Measurements from ENCODE around the gene PIK3R2.

PIK3R2 gene

GRCh38 chr19:18123819-18124218, 29.1 kb upstream of the PIK3R2 start:
- no peak for DNase-seq (ENCODE audit: low read depth, low spot score)

DNA sequence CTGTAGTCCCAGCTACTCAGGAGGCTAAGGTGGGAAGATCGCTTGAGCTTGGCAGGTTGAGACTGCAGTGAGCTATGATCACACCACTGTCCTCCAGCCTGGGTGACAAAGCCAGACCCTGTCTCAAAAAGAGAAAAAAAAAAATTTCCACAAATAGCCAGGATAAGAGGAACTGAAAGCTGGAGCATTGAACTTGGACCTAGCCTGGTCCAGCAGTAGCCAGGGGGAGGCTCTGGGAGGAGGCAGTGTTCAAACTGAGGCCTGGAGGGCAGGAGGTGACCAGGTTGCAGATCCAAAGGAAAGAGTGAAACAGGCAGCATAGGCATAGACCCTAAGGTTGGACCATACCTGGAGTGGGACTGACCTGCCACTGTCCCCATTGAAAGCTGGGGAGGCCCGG, 26.9 kb upstream of the PIK3R2 start:
- DNase-seq (ENCODE audit: low read depth, low spot score) = no peak

DNA sequence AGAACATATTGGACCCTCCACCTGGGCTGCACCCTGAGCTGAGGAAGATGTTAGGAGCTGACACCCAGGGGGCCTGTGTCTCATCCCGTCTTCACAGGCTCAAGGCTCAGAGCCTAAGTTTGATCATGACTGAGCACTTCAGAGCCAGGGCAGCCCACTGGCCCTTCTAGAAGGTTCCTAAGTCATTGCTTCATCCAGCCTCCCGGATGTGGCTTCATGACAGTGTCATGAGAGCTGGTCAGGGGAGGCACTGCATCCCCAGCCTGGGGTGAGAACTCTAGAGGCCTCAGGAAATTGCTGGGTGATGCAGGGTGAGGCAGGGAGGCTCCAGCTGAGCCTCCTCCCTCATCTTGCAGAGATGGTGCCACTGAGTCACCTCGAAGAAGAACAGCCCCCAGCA, 24.9 kb upstream of the PIK3R2 start:
- DNase-seq (ENCODE audit: low read depth, low spot score) = no peak

DNA sequence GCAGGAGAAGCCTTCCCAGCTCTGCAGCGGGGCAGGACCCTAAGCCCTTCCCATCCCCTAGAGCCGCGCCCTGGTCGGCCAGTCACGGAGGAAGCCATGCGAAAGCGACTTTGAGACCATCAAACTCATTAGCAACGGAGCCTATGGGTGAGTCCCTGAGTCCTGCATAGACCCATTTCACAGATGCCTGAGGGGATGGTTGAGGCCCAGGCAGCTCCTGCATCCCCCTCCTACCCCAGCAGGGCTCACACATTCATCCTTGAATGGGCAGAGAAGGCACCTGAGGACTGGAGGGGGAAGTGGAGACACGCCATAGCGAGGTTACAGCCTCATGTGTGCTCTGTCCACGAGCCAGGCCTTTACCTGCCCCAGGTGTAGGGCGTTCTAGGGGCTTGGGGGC, 24.2 kb upstream of the PIK3R2 start:
- DNase-seq (ENCODE audit: low read depth, low spot score) = no peak

- no peak for DNase-seq (ENCODE audit: low read depth, low spot score)
Observed at GRCh38 chr19:18130523-18131242, 22.3 kb upstream of the PIK3R2 start.

DNA sequence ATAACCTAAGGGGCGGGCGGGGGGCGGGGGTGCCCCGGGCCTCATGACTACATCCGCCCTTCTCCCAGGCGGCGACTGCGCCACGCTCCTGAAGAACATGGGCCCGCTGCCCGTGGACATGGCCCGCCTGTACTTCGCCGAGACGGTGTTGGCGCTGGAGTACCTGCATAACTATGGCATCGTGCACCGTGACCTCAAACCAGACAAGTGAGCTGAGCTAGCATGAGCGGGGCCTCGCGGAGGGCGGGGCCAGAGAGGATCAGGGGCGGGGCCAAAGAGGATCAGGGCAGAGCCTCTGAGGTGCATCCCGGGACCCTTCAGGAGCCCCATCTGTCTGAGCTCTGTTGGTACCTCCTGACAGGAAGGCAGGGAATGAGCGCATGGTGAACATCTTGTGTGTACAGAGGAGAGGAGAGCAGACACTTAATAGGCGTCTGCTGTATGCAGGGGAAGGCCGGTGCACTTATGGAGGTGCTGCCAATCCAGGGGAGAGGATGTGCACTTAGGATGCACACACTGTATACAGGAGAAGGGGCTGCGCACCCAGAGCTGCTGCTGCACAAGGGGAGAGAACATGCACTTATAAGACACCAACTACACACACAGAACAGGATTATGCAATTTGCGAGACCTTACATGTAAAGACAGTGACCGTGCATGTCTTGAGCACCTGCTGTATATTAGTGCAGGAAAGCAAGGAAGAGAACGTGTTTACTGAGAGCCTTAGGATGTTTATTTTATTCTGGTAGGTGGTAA, 20.9 kb upstream of the PIK3R2 start:
- no peak for DNase-seq (ENCODE audit: low read depth, low spot score)

DNA sequence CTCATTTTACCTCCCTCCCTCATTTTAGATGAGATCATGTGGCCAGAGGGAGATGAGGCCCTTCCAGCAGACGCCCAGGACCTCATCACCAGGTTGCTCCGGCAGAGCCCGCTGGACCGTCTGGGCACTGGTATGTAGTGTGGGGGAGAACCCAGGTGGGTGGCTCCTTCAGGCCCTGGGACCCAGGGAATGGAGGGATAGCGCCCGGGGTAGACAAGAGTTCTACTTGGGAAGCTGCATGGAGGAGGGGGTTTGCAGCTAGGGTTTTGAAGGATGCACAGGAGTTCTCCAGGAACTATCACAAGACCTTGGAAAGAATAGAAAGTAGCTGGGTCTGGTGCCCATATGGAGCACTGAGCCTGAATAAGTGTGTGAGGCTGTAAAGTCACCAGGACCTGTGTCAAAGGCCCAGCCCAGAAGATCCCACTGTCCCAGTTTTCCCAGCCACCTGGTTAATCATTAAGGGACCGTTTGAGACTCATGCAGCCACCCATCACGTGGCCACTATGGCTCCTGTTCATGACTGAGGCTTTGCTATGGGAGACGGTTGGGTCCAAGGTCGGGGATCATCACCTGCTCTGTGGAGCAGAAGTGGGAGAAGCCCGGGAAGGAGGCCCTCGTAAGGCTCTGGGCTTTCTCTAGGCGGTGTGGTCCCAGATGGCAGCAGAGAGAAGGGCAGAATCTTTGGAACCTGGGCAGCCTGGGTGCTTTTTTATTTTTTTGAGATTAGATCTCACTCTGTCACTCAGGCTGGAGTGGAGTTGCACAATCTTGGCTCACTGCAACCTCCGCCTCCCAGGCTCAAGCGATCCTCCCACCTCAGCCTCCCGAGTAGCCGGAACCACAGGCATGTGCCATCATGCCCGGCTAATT, 17.0 kb upstream of the PIK3R2 start:
- DNase-seq (ENCODE audit: low read depth, low spot score) = no peak

DNA sequence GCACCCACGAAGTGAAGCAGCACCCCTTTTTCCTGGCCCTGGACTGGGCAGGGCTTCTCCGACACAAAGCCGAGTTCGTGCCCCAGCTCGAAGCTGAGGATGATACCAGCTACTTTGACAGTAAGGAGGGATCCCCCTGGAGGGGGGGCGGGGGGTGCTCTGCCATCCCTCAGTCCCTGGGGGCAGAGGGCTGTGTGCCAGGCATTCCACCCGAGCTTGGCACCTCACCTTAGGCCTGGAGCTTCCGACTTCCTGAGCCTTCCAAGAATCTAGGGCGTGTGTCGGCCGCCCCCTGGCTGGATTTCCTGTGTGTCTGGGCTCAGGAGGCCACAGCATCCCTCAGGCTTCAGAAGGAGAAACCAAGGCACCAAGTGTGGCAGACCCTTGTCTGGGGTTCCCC, 15.7 kb upstream of the PIK3R2 start:
- no peak for DNase-seq (ENCODE audit: low read depth, low spot score)

DNA sequence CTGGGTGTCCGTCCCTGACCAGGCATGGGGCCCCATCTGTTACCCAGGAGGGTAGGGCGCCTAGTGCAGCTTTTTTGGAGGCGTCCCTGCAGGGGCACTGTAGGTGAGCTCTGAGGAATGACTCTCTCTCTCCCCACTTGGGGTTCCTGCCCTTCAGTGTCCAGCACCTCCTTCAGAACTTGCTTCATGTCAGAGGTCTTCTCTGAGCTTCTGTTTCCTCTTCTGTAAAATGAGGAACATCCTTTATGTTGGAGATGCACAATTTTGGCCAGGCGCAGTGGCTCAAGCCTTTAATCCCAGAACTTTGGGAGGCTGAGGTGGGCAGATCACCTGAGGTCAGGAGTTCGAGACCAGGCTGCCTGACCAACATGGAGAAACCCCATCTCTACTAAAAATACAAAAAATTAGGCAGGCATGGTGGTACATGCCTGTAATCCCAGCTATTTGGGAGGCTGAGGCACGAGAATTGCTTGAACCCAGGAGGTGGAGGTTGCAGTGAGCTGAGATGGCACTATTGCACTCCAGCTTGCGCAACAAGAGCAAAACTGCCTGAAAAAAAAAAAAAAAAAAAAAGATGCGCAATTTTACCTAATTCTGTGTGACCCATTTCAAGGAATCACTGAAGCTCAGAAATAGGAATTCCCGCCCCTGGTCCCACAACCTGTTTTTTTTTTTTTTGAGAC, 15.2 kb upstream of the PIK3R2 start:
- DNase-seq (ENCODE audit: low read depth, low spot score) = no peak

DNA sequence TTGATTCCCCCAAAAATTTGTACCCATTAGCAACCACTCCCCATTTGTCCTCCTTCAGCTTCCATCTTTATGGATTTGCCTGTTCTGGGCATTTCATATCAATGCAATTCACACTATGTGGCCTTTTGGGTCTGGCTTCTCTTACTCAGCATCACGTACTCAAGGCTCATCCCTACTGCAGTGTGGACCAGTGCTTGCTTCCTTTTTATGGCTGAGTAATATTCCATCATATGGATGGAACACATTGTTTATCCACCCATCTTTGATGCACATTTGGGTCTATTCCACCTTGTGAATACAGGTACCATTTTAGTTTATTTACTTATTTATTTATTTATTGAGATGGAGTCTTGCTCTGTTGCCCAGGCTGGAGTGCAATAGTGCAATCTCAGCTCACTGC, 12.5 kb upstream of the PIK3R2 start:
- no peak for DNase-seq (ENCODE audit: low read depth, low spot score)

- DNase-seq (ENCODE audit: low read depth, low spot score) = no peak
Observed at GRCh38 chr19:18141031-18141430, 11.9 kb upstream of the PIK3R2 start.

GRCh38 chr19:18143902-18144301, 9.1 kb upstream of the PIK3R2 start:
- no peak for DNase-seq (ENCODE audit: low read depth, low spot score)

GRCh38 chr19:18144361-18144760, 8.6 kb upstream of the PIK3R2 start:
- no peak for DNase-seq (ENCODE audit: low read depth, low spot score)

GRCh38 chr19:18144906-18145305, 8.1 kb upstream of the PIK3R2 start:
- no peak for DNase-seq (ENCODE audit: low read depth, low spot score)

DNA sequence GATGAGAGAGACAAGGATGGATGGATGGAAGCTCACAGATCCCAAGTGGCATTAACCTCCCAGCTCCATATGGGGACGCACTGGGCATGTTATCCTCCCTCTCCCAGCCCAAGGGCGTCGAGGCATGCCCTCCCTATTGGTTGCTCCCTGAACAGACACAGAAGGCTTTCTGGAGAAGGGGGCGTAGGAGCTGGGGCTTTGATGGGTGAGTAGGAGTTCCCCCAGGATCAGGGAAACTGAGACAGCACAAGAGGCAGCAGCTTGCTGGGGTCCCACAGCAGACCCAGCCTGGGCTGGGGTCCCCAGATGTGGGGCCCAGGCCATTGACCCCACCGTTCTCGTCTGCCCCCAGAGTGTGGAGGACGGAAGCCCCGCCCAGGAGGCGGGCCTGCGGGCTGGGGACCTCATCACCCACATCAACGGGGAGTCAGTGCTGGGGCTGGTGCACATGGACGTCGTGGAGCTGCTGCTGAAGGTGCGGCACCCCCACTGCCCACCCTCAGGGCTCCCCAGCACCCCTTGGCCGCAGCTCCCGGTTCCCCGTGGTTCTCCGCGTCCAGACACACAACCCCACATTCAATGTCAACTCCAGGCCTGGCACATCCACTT, 7.5 kb upstream of the PIK3R2 start:
- no peak for DNase-seq (ENCODE audit: low read depth, low spot score)

- DNase-seq (ENCODE audit: low read depth, low spot score) = no peak
Observed at GRCh38 chr19:18147396-18147795, 5.6 kb upstream of the PIK3R2 start.

GRCh38 chr19:18149596-18149975, 3.4 kb upstream of the PIK3R2 start:
- DNase-seq (ENCODE audit: low read depth, low spot score) = no peak

DNA sequence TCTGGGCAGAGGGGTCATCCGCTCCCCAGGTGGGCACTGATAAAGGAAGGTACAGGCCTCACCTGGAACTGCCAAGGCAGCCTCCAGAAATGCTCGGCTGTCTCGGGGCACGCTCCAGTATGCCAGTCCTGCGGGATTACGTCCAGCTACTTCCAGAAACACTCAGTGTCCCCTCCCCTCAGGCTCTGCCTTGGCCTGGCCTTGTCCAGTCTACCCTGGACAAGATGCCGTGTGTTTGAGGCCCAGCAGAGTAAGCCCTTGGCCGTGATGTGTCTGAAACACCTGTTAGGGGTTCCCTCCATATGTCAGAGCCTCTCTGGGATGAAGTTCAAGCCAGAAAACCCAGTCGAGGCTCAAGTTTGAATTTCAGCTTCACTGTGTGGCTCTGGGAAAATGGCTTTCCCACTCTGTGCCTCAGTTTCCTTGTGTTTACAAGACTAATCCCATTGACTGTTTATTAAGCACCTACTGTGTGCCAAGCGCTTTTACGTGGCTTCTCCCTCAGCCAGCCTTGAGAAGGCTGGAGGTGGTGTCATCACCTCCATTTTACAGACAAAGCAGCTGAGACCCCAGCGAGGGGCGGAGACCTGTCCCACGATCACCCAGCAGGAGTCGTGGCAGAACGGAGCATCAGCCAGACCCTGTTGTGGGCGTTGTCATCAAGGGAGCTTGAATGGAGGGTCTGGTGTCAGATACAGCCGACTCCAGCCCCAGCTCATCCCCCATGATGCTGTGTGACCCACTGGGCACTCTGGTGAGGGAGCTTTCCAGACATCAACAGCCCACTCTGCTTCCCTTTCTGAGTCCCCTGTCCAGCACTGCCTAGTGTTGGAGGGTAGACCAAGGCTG, 2.0 kb upstream of the PIK3R2 start:
- DNase-seq (ENCODE audit: low read depth, low spot score) = no peak

DNA sequence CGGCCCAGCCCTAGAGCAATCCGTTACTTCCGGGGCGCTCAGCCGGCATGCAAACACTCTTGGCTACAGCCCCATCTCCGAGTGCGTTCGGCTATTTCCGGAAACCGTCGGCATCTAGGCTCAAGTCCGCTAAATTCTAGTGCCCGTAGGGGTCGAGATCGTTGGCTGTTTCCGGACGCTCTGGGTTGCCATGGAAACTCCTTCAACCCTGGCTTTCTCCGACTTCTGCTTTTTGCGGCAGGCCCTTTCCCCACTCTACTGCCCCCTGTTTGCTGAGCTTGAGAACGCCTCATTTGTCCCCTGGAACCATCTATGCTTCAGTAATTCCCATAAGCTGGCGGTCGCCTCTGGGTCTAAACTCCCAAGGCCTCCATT, 534 bp upstream of the PIK3R2 start:
- peak; percentile 91 for DNase-seq (ENCODE audit: low read depth, low spot score)

DNA sequence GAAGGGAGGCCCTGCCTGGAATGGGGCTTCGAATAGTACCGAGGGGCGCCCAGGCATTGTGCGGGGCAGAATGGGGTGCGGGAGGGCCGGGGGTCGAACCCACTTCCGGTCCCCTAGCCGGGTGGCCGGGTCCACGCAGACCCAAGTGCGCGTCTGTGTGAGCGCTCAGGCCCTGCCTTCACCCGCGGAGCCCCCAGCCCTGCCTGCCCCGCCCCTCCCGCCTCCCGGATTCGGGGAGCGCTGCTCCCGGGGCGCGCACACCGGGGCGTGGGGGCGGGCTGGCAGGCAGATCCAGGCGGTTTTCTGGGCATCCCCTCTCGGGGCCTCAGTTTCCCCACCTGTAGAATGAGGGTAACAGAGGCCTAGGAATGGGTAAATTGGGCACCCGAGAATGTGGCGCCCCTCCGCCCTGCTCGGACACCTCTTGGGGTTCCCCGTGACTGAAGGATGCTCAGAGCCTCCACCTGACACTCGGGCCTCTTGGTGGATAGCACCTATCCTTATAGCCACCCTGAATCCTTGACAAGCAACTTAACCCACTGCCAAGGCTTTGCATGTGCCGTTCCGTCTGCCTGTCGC, 682 bp downstream of the PIK3R2 start:
- no peak for DNase-seq (ENCODE audit: low read depth, low spot score)

All from smooth muscle cell of the brain vasculature (primary cell).